Measurements from ENCODE around the gene TGM2. TPM values are rescaled to one million over a fixed set of nuclear protein-coding genes. Genes with fewer than 3 reads are reported as not detected.

TGM2 gene
- total RNA-seq, 1 donor from 2014 or later, result 3.3 TPM

DNA sequence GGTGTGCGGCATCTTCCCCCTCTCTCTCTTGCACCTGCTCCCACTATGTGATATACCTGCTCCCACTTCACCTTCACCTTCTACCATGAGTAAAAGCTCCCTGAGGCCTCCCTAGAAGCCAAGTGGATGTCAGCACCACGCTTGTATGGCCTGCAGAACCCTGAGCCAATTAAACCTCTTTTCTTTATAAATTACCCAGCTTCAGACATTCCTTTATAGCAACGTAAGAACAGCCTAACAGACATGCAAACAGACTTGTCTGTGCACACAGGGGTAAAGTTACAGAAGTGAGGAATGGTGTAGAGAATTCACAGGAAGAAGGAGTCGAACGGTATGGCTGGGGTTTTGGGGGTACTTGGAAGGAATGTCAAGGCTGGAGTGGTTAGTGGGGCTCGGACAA, 14.8 kb upstream of the TGM2 start:
- no peak for DNase-seq (ENCODE audit: low spot score in 2 of 2)
- no peak for FAIRE-seq

DNA sequence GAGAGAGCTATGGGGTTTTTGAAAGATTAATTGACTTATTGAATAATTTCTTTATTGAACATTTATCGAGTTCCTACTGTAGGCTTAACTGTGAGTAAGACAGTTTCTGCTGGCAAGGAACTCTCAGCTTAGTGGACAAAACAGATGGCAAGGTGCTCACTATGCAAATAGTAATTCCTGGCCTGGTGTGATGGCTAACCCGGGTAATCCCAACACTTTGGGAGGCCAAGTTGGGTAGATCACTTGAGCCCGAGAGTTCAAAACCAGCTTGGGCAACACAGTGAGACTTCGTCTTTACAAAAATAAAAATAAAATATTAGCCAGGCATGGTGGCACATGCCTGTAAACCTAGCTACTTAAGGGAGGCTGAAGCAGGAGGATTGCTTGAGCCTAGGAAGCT, 13.5 kb upstream of the TGM2 start:
- no peak for DNase-seq (ENCODE audit: low spot score in 2 of 2)
- no peak for FAIRE-seq

DNA sequence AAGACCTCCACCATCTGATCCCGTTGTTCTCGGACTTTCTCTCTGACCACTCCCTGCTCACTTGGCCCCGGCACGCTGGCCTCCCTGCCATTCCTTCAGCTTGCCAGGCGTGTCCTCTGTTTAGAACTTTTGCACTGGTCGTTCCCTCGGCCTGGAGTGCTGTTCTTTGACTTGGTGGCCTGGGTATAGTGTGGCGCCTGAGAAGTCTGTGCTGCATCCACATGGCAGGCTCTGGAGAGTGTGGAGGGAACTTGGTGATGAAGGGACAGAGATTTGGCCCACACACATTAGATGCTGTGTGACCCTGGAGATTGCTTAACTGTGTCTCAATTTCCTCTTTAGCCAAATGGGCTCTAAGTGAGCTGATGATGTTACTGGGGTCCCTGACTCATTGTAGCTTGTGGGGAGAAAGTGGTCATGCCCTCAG, 13.0 kb upstream of the TGM2 start:
- no peak for FAIRE-seq
- DNase-seq (ENCODE audit: low spot score in 2 of 2), result no peak

DNA sequence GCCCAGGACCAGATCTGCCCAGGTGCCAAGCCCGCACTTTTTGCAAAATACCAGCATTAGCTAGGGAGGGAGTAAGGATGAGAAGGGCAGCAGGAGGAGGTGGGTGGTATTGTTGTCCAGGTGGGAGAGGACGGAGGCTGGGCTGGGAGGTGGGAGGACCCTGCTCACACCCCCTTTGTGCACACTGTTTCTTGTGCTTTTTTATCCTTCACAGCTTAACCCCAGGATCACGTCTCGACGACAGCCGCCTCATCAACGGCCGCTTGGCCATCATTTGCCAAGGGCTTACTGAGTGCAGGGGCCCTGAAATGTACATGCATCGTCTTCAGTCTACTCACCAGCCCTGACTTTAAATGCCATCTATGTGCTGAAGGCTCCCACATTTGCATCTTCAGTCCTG, 12.1 kb upstream of the TGM2 start:
- no peak for FAIRE-seq
- no peak for DNase-seq (ENCODE audit: low spot score in 2 of 2)

GRCh38 chr20:38175304-38176180, 10.5 kb upstream of the TGM2 start:
- no peak for FAIRE-seq
- DNase-seq (ENCODE audit: low spot score in 2 of 2), result no peak

DNA sequence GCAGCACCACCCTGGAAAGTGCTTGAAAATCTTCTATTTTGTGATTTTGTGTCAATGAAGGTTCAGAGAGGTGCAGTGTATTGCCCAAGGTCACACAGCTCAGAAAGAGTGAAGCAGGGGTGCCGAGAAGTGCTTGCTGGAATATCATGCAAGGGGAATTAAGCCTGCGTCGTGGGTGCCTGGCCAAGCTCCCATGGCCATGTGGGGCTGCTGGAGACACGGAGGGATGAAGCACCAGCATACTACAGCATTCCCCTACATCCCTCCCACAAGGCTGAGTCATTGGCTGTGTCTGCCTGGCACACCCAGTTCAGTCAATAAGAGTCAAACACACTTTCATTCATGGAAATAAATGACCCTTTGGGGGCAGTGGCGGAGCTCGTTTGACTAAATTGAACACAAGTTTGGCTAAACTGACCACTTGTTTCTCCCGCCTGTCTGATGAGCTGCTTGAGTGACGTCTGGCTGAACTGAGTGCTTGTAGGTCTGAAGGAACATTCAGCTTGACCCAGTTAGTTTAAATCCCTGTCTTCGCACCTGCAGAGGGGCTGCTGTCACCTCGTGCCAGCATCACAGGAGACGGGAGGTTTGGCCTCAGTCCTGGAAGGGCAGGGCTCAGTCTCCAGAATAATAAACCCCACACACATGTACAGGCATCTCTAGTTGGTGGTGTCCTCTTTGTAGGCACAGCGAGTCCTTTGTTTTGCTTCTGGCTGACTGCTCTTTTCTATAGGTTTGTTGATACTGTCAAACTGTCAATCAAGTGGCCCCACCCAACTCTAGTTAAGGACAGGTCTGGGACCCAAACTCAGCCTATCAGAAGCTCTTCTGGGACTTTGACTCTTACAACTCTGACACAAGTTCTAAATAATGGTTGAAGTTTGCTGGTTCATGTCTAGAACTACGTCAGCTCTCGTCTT, 8.4 kb upstream of the TGM2 start:
- no peak for FAIRE-seq
- peak in 1 of 2 donors; percentile 55 for DNase-seq (ENCODE audit: low spot score in 2 of 2)

- FAIRE-seq, result no peak
- DNase-seq (ENCODE audit: low spot score in 2 of 2), result no peak
Measured at GRCh38 chr20:38172408-38172807, 7.3 kb upstream of the TGM2 start.

GRCh38 chr20:38171675-38172043, 6.6 kb upstream of the TGM2 start:
- no peak for FAIRE-seq

GRCh38 chr20:38170826-38171674, 6.0 kb upstream of the TGM2 start:
- no peak for DNase-seq (ENCODE audit: low spot score in 2 of 2)
- no peak for FAIRE-seq

More at GRCh38 chr20:38171675-38172043, 6.6 kb upstream of the TGM2 start:
- no peak for DNase-seq (ENCODE audit: low spot score in 2 of 2)

DNA sequence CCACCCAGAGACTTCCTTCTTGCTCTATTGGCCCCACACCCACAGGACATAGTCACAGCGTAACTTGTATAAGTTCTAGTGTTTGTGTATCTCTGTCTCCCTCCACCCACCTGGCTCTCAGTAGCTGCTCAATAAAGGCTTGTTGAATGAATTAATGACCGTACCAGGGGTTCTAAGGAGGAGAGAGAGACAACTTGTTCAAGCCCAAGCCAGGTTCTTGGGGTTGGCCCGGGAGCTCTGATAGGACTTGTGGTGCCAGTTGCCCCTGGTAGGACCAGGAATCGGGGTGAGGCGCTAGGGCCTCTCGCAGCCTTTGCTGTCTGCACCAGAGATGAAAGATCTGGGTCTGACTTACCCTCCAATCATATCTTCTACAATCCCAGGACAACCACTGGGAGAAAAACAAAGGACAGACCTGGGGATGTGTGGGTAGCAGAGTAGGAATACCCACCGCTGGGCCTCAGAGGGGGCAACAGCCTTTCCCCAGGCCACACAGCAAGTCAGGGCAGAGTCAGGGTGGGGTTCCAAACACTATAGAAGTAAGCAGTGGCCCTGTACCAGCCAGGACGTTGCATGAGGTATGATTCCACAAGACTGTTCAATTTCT, 5.3 kb upstream of the TGM2 start:
- no peak for DNase-seq (ENCODE audit: low spot score in 2 of 2)
- FAIRE-seq, result no peak

- no peak for FAIRE-seq
- DNase-seq (ENCODE audit: low spot score in 2 of 2), result no peak
Measured at GRCh38 chr20:38169636-38170193, 4.6 kb upstream of the TGM2 start.

DNA sequence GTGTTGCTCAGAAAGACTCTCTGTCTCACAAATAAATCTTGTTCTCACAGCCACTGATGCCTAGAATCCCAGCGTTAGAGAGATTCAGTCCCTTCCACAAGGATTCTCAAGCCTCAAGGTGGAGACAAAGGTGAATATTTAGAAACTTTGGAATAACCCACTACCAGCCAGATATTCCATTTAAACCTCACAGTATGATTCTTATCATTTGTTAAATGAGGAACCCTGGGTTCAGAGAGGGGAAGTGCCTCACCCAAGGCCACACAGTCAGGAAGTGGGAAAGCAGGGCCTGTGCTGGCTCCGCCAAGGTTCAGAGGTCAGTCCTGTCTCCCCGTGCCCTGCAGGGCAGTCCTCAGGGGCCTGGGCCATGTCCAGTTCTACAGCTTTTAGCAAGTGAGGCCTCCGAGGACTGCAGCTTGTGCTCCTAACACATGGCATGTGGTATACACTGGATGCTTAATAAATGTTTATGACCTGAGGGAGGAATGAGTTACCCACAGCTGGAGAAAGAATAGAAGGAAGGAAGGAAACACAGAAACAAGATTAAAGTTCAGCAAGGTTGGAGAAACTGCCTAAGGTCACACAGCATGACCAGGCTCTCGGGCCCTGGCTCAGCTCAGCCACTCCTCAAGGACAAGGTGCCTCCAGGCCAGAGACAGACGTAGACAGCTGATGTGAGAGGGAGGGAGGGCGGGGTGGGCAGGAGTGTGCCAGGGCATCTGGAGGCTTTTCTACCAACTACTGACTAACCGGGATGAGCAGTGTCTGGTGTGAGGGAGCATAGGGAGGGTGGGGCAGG, 3.9 kb upstream of the TGM2 start:
- DNase-seq (ENCODE audit: low spot score in 2 of 2) (no peak), FAIRE-seq (no peak)

DNA sequence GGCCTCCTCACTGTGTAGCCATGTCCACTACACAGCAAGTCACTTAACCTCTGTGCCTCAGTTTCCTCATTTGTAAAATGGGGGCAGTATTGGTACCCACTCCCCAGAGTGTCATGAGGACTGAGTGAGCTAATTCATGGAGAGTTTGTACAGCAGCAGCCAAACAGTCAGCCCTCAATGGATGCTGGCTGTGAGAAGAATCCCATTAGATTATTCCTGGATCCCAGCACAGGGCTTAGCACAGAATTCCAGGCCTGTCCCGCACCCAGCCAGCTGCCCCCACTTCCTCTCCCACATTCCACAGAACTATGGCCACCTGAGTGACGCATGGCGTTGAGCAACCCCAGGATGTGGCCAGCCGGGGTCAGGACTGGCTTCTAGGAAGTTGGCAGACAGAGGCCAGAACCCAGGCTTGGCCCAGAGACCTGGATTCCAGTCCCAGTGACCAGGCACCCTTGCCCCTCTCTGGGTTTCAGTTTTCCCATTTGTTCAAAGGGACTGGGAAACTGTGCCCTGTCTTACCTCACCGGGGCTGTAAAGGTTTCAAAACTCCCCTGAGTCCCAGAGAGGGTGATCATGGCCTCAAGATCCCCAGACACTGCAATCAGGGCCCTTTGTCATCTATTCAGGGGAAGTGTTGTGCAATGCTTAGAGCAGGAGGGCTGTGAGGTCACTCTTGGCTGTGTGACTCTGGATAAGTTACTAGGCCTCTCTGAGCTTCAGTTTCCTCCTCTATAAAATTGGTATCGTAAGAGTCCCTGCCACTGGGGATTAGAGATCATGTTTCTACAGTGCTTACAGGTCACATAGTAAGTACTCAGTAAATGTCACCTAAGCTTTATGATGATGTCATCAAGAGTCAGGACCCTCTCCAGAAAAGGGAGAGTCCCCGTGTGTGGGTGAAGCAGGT, 3.0 kb upstream of the TGM2 start:
- no peak for DNase-seq (ENCODE audit: low spot score in 2 of 2)

GRCh38 chr20:38167328-38167850, 2.3 kb upstream of the TGM2 start:
- no peak for FAIRE-seq
- no peak for DNase-seq (ENCODE audit: low spot score in 2 of 2)

More for the DNA sequence above, 3.0 kb upstream of the TGM2 start:
- FAIRE-seq, result no peak

- no peak for FAIRE-seq
Measured at GRCh38 chr20:38166703-38167233, 1.7 kb upstream of the TGM2 start.

DNA sequence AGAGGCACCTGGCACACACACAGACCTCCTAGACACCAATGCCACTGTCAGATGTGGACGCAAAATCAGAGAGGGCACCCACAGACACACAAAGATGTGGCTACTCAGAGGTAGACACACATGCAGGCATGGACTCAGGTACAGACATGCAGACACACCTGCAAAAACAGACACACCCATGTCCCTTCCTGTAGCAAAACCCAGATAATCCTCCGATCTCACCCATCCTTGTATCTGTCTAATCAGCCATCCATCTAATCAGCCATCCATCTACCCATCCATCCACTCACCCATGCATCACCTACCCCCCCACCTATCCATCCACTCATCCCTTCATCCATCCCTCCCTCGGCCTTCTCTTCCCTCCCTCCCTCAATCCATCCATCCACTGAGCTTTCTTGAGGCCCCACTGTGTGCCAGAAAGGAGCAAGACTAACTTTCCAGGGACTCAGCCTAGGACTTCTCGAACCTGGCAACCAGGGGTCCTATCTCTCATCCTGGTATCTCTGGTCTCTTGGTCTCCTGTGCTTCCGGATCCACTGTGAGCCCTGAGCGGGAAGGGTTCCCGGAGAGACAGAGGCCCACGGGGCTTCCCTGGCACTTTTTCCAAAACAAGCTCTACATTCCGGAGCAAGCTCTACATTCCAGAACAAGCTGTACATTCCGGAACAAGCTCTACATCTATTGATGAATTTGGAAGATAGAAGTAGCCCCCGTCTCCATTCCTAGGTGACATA, 1.1 kb upstream of the TGM2 start:
- DNase-seq (ENCODE audit: low spot score in 2 of 2) (no peak), FAIRE-seq (no peak)

More at GRCh38 chr20:38166703-38167233, 1.7 kb upstream of the TGM2 start:
- no peak for DNase-seq (ENCODE audit: low spot score in 2 of 2)
